GM21526 (cell line): ENCODE data around the gene HOMER2.
"Not testable (repeated sequence)": the region's sequence is repeated elsewhere in the genome, so short reads cannot be mapped to it uniquely, and the experiment has no call there.

Experiments used
- ATAC-seq: cut with Tn5 transposase; IDR thresholded peaks from one replicate; pipeline ENCODE4 v1.9.1; 2021; ENCODE audit warnings: moderate library complexity; ENCODE audit not compliant: unreplicated experiment, low FRiP score

The HOMER2 gene

GRCh38 chr15:82843566-82843965 is 109.0 kb downstream of the HOMER2 start:
- ATAC-seq: no peak

GRCh38 chr15:82840166-82840565 is 112.4 kb downstream of the HOMER2 start:
- no peak for ATAC-seq

- no peak for ATAC-seq
Measured at GRCh38 chr15:82839136-82839535, 113.4 kb downstream of the HOMER2 start.

- ATAC-seq: no peak
Measured at GRCh38 chr15:82838096-82838735, 114.3 kb downstream of the HOMER2 start.

- no peak for ATAC-seq
Measured at GRCh38 chr15:82835391-82835917, 117.1 kb downstream of the HOMER2 start.

- ATAC-seq: no peak
Measured at GRCh38 chr15:82833362-82833682, 119.2 kb downstream of the HOMER2 start.

- no peak for ATAC-seq
Measured at GRCh38 chr15:82832601-82833361, 119.7 kb downstream of the HOMER2 start.

GRCh38 chr15:82831894-82832600 is 120.5 kb downstream of the HOMER2 start:
- ATAC-seq: no peak

- no peak for ATAC-seq
Measured at GRCh38 chr15:82830427-82831173, 121.9 kb downstream of the HOMER2 start.

GRCh38 chr15:82829234-82829633 is 123.3 kb downstream of the HOMER2 start:
- ATAC-seq: no peak

GRCh38 chr15:82828075-82828474 is 124.4 kb downstream of the HOMER2 start:
- no peak for ATAC-seq

- no peak for ATAC-seq
Measured at GRCh38 chr15:82823049-82823448, 129.5 kb downstream of the HOMER2 start.

GRCh38 chr15:82821851-82822250 is 130.7 kb downstream of the HOMER2 start:
- not testable (repeated sequence) for ATAC-seq

GRCh38 chr15:82821396-82821795 is 131.1 kb downstream of the HOMER2 start:
- ATAC-seq: not testable (repeated sequence)

GRCh38 chr15:82820128-82820527 is 132.4 kb downstream of the HOMER2 start:
- ATAC-seq: no peak

GRCh38 chr15:82812994-82813393 is 139.5 kb downstream of the HOMER2 start:
- ATAC-seq: no peak

- no peak for ATAC-seq
Measured at GRCh38 chr15:82810890-82811426, 141.6 kb downstream of the HOMER2 start.

GRCh38 chr15:82810061-82810889 is 142.2 kb downstream of the HOMER2 start:
- ATAC-seq: peak; percentile 17

- ATAC-seq: peak; percentile 84
Measured at GRCh38 chr15:82809308-82810060, 143.0 kb downstream of the HOMER2 start, which contains the start of gene WHAMM. Gene WHAMM (plus strand): TSS chr15:82809628. CDS start chr15:82809727, 99 bp downstream.
